Measurements from ENCODE around the gene MEF2D.

Gene MEF2D

GRCh38 chr1:156467906-156468305 is 32.7 kb downstream of the MEF2D start:
- H3K4me2 ChIP-seq (ENCODE audit: low read depth, low read length, poor library complexity, severe bottlenecking): no peak overlapping the region
- no peaks in the 10 kb centered on the region for H3K27me3 ChIP-seq (ENCODE audit: insufficient read depth, low read length, poor library complexity, severe bottlenecking)
- no peak for TF ChIP-seq EZH2phosphoT487 (IDR thresholded peaks at IDR 0.05; ENCODE audit: borderline replicate concordance)
- TF ChIP-seq CTCF (conservative IDR thresholded peaks at IDR 0.05; ENCODE audit: low read length): no peak
- H3K9me2 ChIP-seq (replicated peaks; ENCODE audit: low read depth, low read length): no peaks in the 10 kb centered on the region
- H3K79me2 ChIP-seq (ENCODE audit: insufficient read depth, low read length): no peaks in the 10 kb centered on the region
- no peak overlapping the region for H3K9ac ChIP-seq (ENCODE audit: low read depth, low read length, poor library complexity, severe bottlenecking)
- no peaks in the 10 kb centered on the region for H4K20me1 ChIP-seq (ENCODE audit: insufficient read depth, low read length, poor library complexity, severe bottlenecking)
- no peak overlapping the region for H2AFZ ChIP-seq (ENCODE audit: low read length)
- no peaks in the 10 kb centered on the region for H3K4me1 ChIP-seq (ENCODE audit: insufficient read depth, low read length, poor library complexity, severe bottlenecking)
- H3K4me3 ChIP-seq (ENCODE audit: low read length, poor library complexity, severe bottlenecking): no peak overlapping the region
- H3F3A ChIP-seq (ENCODE audit: low read depth): no peaks in the 10 kb centered on the region
- peaks cover 52% of the 10 kb centered on the region for H3K36me3 ChIP-seq (ENCODE audit: insufficient read depth, low read length)
- no peaks in the 10 kb centered on the region for H3K9me3 ChIP-seq (ENCODE audit: insufficient read depth, low read depth, low read length)

GRCh38 chr1:156467385-156467784 is 33.2 kb downstream of the MEF2D start:
- Histone ChIP-seq H3K4me1 (ENCODE audit: insufficient read depth, low read length, poor library complexity, severe bottlenecking) (no peaks in the 10 kb centered on the region), H3K27me3 (ENCODE audit: insufficient read depth, low read length, poor library complexity, severe bottlenecking) (no peaks in the 10 kb centered on the region), H3F3A (ENCODE audit: low read depth) (no peaks in the 10 kb centered on the region), H4K20me1 (ENCODE audit: insufficient read depth, low read length, poor library complexity, severe bottlenecking) (no peaks in the 10 kb centered on the region), H3K79me2 (ENCODE audit: insufficient read depth, low read length) (no peaks in the 10 kb centered on the region), H3K36me3 (ENCODE audit: insufficient read depth, low read length) (peaks cover 52% of the 10 kb centered on the region), H3K4me2 (ENCODE audit: low read depth, low read length, poor library complexity, severe bottlenecking) (no peak overlapping the region), H2AFZ (ENCODE audit: low read length) (no peak overlapping the region), H3K9me3 (ENCODE audit: insufficient read depth, low read depth, low read length) (no peaks in the 10 kb centered on the region), H3K9me2 (replicated peaks; ENCODE audit: low read depth, low read length) (no peaks in the 10 kb centered on the region), H3K9ac (ENCODE audit: low read depth, low read length, poor library complexity, severe bottlenecking) (no peak overlapping the region), H3K4me3 (ENCODE audit: low read length, poor library complexity, severe bottlenecking) (no peak overlapping the region)
- TF ChIP-seq EZH2phosphoT487 (IDR thresholded peaks at IDR 0.05; ENCODE audit: borderline replicate concordance) (no peak), CTCF (conservative IDR thresholded peaks at IDR 0.05; ENCODE audit: low read length) (no peak)

- no peaks in the 10 kb centered on the region for H3K9me2 ChIP-seq (replicated peaks; ENCODE audit: low read depth, low read length)
- H3K4me3 ChIP-seq (ENCODE audit: low read length, poor library complexity, severe bottlenecking): no peak overlapping the region
- H2AFZ ChIP-seq (ENCODE audit: low read length): no peak overlapping the region
- H3K9me3 ChIP-seq (ENCODE audit: insufficient read depth, low read depth, low read length): no peaks in the 10 kb centered on the region
- H3K36me3 ChIP-seq (ENCODE audit: insufficient read depth, low read length): peaks cover 42% of the 10 kb centered on the region
- no peaks in the 10 kb centered on the region for H3K79me2 ChIP-seq (ENCODE audit: insufficient read depth, low read length)
- no peaks in the 10 kb centered on the region for H3F3A ChIP-seq (ENCODE audit: low read depth)
- no peaks in the 10 kb centered on the region for H4K20me1 ChIP-seq (ENCODE audit: insufficient read depth, low read length, poor library complexity, severe bottlenecking)
- no peaks in the 10 kb centered on the region for H3K4me1 ChIP-seq (ENCODE audit: insufficient read depth, low read length, poor library complexity, severe bottlenecking)
- no peak overlapping the region for H3K9ac ChIP-seq (ENCODE audit: low read depth, low read length, poor library complexity, severe bottlenecking)
- H3K4me2 ChIP-seq (ENCODE audit: low read depth, low read length, poor library complexity, severe bottlenecking): no peak overlapping the region
- H3K27me3 ChIP-seq (ENCODE audit: insufficient read depth, low read length, poor library complexity, severe bottlenecking): no peaks in the 10 kb centered on the region
- peak; percentile 53 for TF ChIP-seq CTCF (conservative IDR thresholded peaks at IDR 0.05; ENCODE audit: low read length)
- no peak for TF ChIP-seq EZH2phosphoT487 (IDR thresholded peaks at IDR 0.05; ENCODE audit: borderline replicate concordance)
These were observed 34.7 kb downstream of the MEF2D start for GRCh38 chr1:156465747-156466365.
